Breast epithelium (tissue), 4 donors: ENCODE measurements around the gene TMEM271. TPM values are rescaled to one million over a fixed set of nuclear protein-coding genes. Genes with fewer than 3 reads are reported as not detected.

Experiments
- DNase-seq, 2 donors: peaks; one replicate each; pipeline ENCODE4 v3.0.0-alpha.2; 2019; ENCODE audit warnings: low spot score in 2 of 2
- H3K27ac ChIP-seq, 2 donors: fragments of 200-600 bp; sonication (generic) in 1 of 2; one replicate each; pipeline ENCODE4 v1.5.1; 2016 to 2019; ENCODE audit warnings: mild to moderate bottlenecking in 1 of 2
- H3K27me3 ChIP-seq, 2 donors: fragments of 200-600 bp; sonication (generic) in 1 of 2; one replicate each; pipeline versions ENCODE4 v1.5.1 to v1.6.0; 2017 to 2019; ENCODE audit warnings: control low read depth in 1 of 2, mild to moderate bottlenecking in 1 of 2
- H3K36me3 ChIP-seq: fragments of 200-600 bp; one replicate; pipeline ENCODE4 v1.5.1; 2019
- H3K4me1 ChIP-seq, 2 donors: fragments of 200-600 bp; sonication (generic); one replicate each; pipeline ENCODE4 v1.5.1; 2016 to 2019; ENCODE audit warnings: control low read depth in 1 of 2
- H3K4me3 ChIP-seq, 3 donors: fragments of 200-600 bp; sonication (generic); 1 replicate in 2 of 3; 2 replicates in 1 of 3; pipeline ENCODE4 v1.5.1; 2016 to 2019; ENCODE audit warnings: mild to moderate bottlenecking in 3 of 3, moderate library complexity in 2 of 3
- H3K9me3 ChIP-seq, 2 donors: fragments of 200-600 bp; sonication (generic) in 1 of 2; one replicate each; pipeline ENCODE4 v1.5.1; 2016 to 2019; ENCODE audit warnings: control low read depth in 1 of 2
- CTCF ChIP-seq, 3 donors: fragments of 450-650 bp; IDR thresholded peaks; one replicate each; pipeline ENCODE4 v1.5.1; 2016 to 2017; ENCODE audit warnings: antibody characterized with exemption in 3 of 3, mild to moderate bottlenecking in 3 of 3, moderate library complexity in 3 of 3
- POLR2A ChIP-seq: fragments of 450-650 bp; IDR thresholded peaks from one replicate; pipeline ENCODE4 v1.6.1; 2016; ENCODE audit warnings: antibody characterized with exemption, mild to moderate bottlenecking, moderate library complexity
- POLR2AphosphoS5 ChIP-seq, 3 donors: sonication (generic); formaldehyde crosslinking; IDR thresholded peaks; one replicate each; pipeline ENCODE4 v1.6.1; 2017; ENCODE audit warnings: antibody characterized with exemption in 3 of 3
- intact Hi-C: fragments of 100-400 bp; cut with DNase I; formaldehyde crosslinking; loops from one replicate; pipeline ENCODE4 v1.15.1; 2023; ENCODE audit warnings: low total_unique reads
- total RNA-seq, 3 donors: library from RNA; depleted of rRNA; stranded (reverse); fragments of >200 nt; gene quantifications; one replicate each; pipeline ENCODE4 v1.1.0, GENCODE V29; 2016

Gene TMEM271
- total RNA-seq, 3 donors from 2014 or later = not detected

GRCh38 chr4:583820-584219 is 7.7 kb upstream of the TMEM271 start:
- no peak overlapping the region for H3K4me3 ChIP-seq
- no peaks in the 10 kb centered on the region for H3K36me3 ChIP-seq
- H3K27ac ChIP-seq = no peak overlapping the region
- TF ChIP-seq POLR2AphosphoS5 (IDR thresholded peaks at IDR 0.05) (no peak), POLR2A (no peak), CTCF (IDR thresholded peaks at IDR 0.05) (no peak)
- intact Hi-C loops = no loop called here
- H3K27me3 ChIP-seq = peaks cover 0 to 47% of the 10 kb centered on the region in 2 donors
- no peaks in the 10 kb centered on the region for H3K4me1 ChIP-seq
- DNase-seq = no peak
- H3K9me3 ChIP-seq = peaks cover 5 to 15% of the 10 kb centered on the region in 2 donors

- peaks cover 0 to 4% of the 10 kb centered on the region in 2 donors for H3K4me1 ChIP-seq
- no peak overlapping the region for H3K27ac ChIP-seq
- H3K36me3 ChIP-seq = no peaks in the 10 kb centered on the region
- H3K4me3 ChIP-seq = no peak overlapping the region
- H3K9me3 ChIP-seq = peaks cover 0 to 15% of the 10 kb centered on the region in 2 donors
- peaks cover 3 to 57% of the 10 kb centered on the region in 2 donors for H3K27me3 ChIP-seq
- no peak for DNase-seq
- no peak for TF ChIP-seq POLR2A
- intact Hi-C loops = no loop called here
Observed at GRCh38 chr4:581753-582361, 5.8 kb upstream of the TMEM271 start.

- no peaks in the 10 kb centered on the region for H3K36me3 ChIP-seq
Observed at GRCh38 chr4:581181-581580, 5.1 kb upstream of the TMEM271 start.

GRCh38 chr4:579543-580175 is 3.6 kb upstream of the TMEM271 start:
- no peak for DNase-seq
- H3K27ac ChIP-seq = no peak overlapping the region
- no peak overlapping the region for H3K4me3 ChIP-seq
- intact Hi-C loops = no loop called here
- TF ChIP-seq POLR2A (no peak), CTCF (IDR thresholded peaks at IDR 0.05) (no peak), POLR2AphosphoS5 (IDR thresholded peaks at IDR 0.05) (no peak)
- peaks cover 0 to 6% of the 10 kb centered on the region in 2 donors for H3K4me1 ChIP-seq
- peaks cover 5 to 69% of the 10 kb centered on the region in 2 donors for H3K27me3 ChIP-seq
- no peaks in the 10 kb centered on the region for H3K36me3 ChIP-seq
- H3K9me3 ChIP-seq = peaks cover 0 to 14% of the 10 kb centered on the region in 2 donors

More at GRCh38 chr4:581181-581580, 5.1 kb upstream of the TMEM271 start:
- Histone ChIP-seq H3K4me3 (no peak overlapping the region), H3K27me3 (peaks cover 3 to 62% of the 10 kb centered on the region in 2 donors), H3K4me1 (peaks cover 0 to 4% of the 10 kb centered on the region in 2 donors), H3K9me3 (peaks cover 0 to 15% of the 10 kb centered on the region in 2 donors), H3K27ac (no peak overlapping the region)
- intact Hi-C loops = no loop called here
- TF ChIP-seq CTCF (IDR thresholded peaks at IDR 0.05) (no peak), POLR2A (no peak)
- DNase-seq = no peak

- intact Hi-C loops = no loop called here
- H3K27me3 ChIP-seq = peaks cover 8 to 76% of the 10 kb centered on the region in 2 donors
- no peak overlapping the region for H3K27ac ChIP-seq
- H3K4me1 ChIP-seq = peaks cover 0 to 9% of the 10 kb centered on the region in 2 donors
- TF ChIP-seq POLR2A (no peak), POLR2AphosphoS5 (IDR thresholded peaks at IDR 0.05) (no peak), CTCF (IDR thresholded peaks at IDR 0.05) (no peak)
- no peak for DNase-seq
- H3K4me3 ChIP-seq = no peak overlapping the region
- H3K9me3 ChIP-seq = peaks cover 0 to 5% of the 10 kb centered on the region in 2 donors
- no peaks in the 10 kb centered on the region for H3K36me3 ChIP-seq
Observed at GRCh38 chr4:578451-579443, 2.7 kb upstream of the TMEM271 start.
